Stomach (tissue), 9 donors: ENCODE measurements around the gene FAM163B. TPM values are rescaled to one million over a fixed set of nuclear protein-coding genes. Genes with fewer than 3 reads are reported as not detected.

ENCODE experiments used
- DNase-seq, 2 donors: peaks; one replicate each; pipeline versions ENCODE4 v3.0.0 to v3.0.0-alpha.2; 2013 to 2019
- H3K27ac ChIP-seq, 5 donors: fragments of 200-600 bp in 4 of 5; sonication (generic) in 4 of 5; one replicate each; pipeline ENCODE4 v1.5.1; 2013 to 2019; ENCODE audit warnings: mild to moderate bottlenecking in 1 of 5, moderate library complexity in 1 of 5
- H3K27me3 ChIP-seq, 3 donors: fragments of 200-600 bp; sonication (generic); one replicate each; pipeline ENCODE4 v1.5.1; 2017 to 2019; ENCODE audit warnings: mixed run types in 1 of 3
- H3K36me3 ChIP-seq, 4 donors: fragments of 200-600 bp; sonication (generic); 1 replicate in 3 of 4; 2 replicates in 1 of 4; pipeline ENCODE4 v1.5.1; 2016 to 2019
- H3K4me1 ChIP-seq, 4 donors: fragments of 200-600 bp; sonication (generic); one replicate each; pipeline ENCODE4 v1.5.1; 2016 to 2019
- H3K4me3 ChIP-seq, 4 donors: fragments of 200-600 bp; sonication (generic) in 3 of 4; one replicate each; pipeline ENCODE4 v1.5.1; 2016 to 2019; ENCODE audit warnings: mild to moderate bottlenecking in 1 of 4
- H3K9me3 ChIP-seq, 4 donors: fragments of 200-600 bp; sonication (generic); one replicate each; pipeline ENCODE4 v1.5.1; 2016 to 2019
- EP300 ChIP-seq: sonication (generic); formaldehyde crosslinking; IDR thresholded peaks from one replicate; pipeline ENCODE4 v1.6.1; 2017; ENCODE audit warnings: antibody characterized with exemption
- POLR2A ChIP-seq, 4 donors: fragments of 450-650 bp; IDR thresholded peaks; one replicate each; pipeline ENCODE4 v1.6.1; 2016; ENCODE audit warnings: antibody characterized with exemption in 4 of 4, control low read depth in 2 of 4, mild to moderate bottlenecking in 1 of 4, moderate library complexity in 1 of 4
- POLR2AphosphoS5 ChIP-seq, 3 donors: sonication (generic); formaldehyde crosslinking; IDR thresholded peaks; one replicate each; pipeline ENCODE4 v1.6.1; 2016; ENCODE audit warnings: antibody characterized with exemption in 3 of 3
- WGBS, 5 donors: extraction: QIAGEN DNeasy Blood & Tissue Kit in 3 of 5; methylation state at CpG; one replicate each; pipeline versions ENCODE4 v1.1.5 to v1.1.7; 2013 to 2018; 5-methylcytosine and 5-hydroxymethylcytosine counted together
- intact Hi-C: fragments of 100-400 bp; cut with DNase I; formaldehyde crosslinking; loops from one replicate; pipeline ENCODE4 v1.15.1; 2023; ENCODE audit warnings: low total_unique reads
- polyA plus RNA-seq, 3 donors: library from polyadenylated mRNA; stranded (reverse); fragments of 200-250 nt; gene quantifications; one replicate each; pipeline ENCODE4 v1.2.3, GENCODE V29; 2013
- total RNA-seq, 5 donors: library from RNA; depleted of rRNA; stranded (reverse); fragments of >200 nt; gene quantifications; one replicate each; pipeline versions ENCODE4 v1.1.0 to v1.2.3, GENCODE V29; 2014 to 2016
- TF ChIP-seq, protein P1 (sequence below), 7 experiments: fragments of 450-650 bp in 4 of 7; fragments of 200-600 bp in 3 of 7; sonication (generic) in 3 of 7; IDR thresholded peaks; one replicate each; pipeline ENCODE4 v1.5.1; 2016 to 2019; ENCODE audit warnings: antibody characterized with exemption in 7 of 7, control low read depth in 2 of 7, mild to moderate bottlenecking in 1 of 7
- donor health status: healthy with polysubstance abuse.
- donor health status: Bipolar disorder and iron deficiency.
- donor health status: healthy.

The FAM163B gene
- total and polyA plus RNA-seq, 8 donors: not detected

DNA sequence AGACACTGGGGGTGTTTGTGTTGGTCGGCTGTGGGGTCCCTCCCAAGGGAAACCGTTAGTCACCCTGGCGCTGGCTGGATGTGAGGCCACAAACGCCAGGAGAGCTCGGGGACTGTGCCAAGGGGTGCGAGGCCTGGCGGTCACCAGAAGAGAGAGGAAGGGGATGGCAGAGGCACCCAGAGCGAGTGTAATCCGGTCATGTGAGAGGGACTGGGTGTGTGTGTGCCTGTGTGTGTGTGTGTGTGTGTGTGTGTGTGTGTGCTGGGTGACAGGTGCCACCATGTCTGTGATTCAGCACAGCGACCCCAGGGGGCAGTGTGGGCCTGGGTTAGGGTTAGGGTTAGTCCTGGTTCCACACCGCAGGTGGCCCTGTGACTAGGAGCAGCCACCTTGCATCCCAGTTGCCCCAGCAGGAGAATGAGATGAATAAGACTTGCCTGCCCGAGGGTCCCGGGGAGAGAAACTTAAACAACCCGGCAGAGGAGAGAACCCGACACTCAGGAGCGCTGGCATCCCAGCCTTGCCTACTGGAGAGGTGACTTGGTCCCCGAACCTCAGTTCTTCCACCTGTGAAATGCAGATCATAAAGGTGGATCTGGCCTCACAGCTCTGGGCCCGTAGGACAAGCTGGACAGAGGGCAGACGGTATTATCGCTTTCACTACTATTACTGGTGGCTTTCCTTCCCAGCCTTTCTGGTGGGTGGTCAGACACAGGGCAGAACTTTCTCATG is 76.1 kb downstream of the FAM163B start:
- Histone ChIP-seq H3K9me3 (no peaks in the 10 kb centered on the region), H3K27me3 (peaks cover 0 to 61% (median 34%) of the 10 kb centered on the region in 3 donors), H3K4me3 (no peak overlapping the region), H3K36me3 (no peaks in the 10 kb centered on the region), H3K4me1 (peaks cover 12 to 39% (median 32%) of the 10 kb centered on the region in 4 donors), H3K27ac (no peak overlapping the region)
- intact Hi-C loops: loop anchor here (10.0 kb wide), 1 partner anchor 192 kb away; no protein-coding TSS in a partner anchor
- DNase-seq: peak; percentile 79 to 81
- WGBS, 5 donors: 41 to 62% (median 57%) methylated on average over 14 to 20 of the region's 20 CpGs
- TF ChIP-seq, protein P1, sequence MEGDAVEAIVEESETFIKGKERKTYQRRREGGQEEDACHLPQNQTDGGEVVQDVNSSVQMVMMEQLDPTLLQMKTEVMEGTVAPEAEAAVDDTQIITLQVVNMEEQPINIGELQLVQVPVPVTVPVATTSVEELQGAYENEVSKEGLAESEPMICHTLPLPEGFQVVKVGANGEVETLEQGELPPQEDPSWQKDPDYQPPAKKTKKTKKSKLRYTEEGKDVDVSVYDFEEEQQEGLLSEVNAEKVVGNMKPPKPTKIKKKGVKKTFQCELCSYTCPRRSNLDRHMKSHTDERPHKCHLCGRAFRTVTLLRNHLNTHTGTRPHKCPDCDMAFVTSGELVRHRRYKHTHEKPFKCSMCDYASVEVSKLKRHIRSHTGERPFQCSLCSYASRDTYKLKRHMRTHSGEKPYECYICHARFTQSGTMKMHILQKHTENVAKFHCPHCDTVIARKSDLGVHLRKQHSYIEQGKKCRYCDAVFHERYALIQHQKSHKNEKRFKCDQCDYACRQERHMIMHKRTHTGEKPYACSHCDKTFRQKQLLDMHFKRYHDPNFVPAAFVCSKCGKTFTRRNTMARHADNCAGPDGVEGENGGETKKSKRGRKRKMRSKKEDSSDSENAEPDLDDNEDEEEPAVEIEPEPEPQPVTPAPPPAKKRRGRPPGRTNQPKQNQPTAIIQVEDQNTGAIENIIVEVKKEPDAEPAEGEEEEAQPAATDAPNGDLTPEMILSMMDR (IDR thresholded peaks at IDR 0.05): peak in 5 of 7 experiments; percentile 29 to 79 (median 50)
- no peak for TF ChIP-seq POLR2AphosphoS5 (IDR thresholded peaks at IDR 0.05)

DNA sequence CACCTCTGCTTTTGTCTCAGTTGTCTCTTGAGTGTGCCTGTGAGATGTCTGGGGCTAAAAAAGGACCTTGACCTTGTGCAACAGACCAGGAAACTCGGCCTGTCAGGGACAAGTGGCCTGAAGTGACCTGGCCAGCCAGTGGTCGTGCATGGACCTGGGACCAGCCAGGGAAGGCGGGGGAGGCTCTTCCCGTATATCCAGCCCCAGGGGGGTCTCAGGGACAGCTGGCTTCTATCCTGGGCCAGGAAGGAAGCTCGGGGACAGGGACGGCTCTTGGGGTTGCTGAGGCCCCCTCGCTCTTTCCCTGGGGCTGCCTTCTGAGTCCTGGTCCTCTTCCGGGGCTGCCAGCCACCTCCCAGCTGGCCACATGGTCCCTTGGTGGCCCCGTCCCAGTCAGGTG is 77.9 kb downstream of the FAM163B start:
- intact Hi-C loops: loop anchor here (10.0 kb wide), 1 partner anchor 194 kb away; no protein-coding TSS in a partner anchor
- no peak overlapping the region for H3K27ac ChIP-seq
- TF ChIP-seq POLR2AphosphoS5 (IDR thresholded peaks at IDR 0.05): no peak
- TF ChIP-seq, protein P1 (IDR thresholded peaks at IDR 0.05): no peak
- no peak for TF ChIP-seq EP300
- TF ChIP-seq POLR2A (IDR thresholded peaks at IDR 0.05): no peak
- WGBS, 5 donors: 71 to 77% (median 74%) methylated on average over 9 of the region's 9 CpGs
- H3K27me3 ChIP-seq: peaks cover 0 to 65% (median 33%) of the 10 kb centered on the region in 3 donors
- H3K9me3 ChIP-seq: no peaks in the 10 kb centered on the region
- H3K4me1 ChIP-seq: peaks cover 21 to 54% (median 48%) of the 10 kb centered on the region in 4 donors
- no peak overlapping the region for H3K4me3 ChIP-seq
- no peaks in the 10 kb centered on the region for H3K36me3 ChIP-seq
- no peak for DNase-seq

DNA sequence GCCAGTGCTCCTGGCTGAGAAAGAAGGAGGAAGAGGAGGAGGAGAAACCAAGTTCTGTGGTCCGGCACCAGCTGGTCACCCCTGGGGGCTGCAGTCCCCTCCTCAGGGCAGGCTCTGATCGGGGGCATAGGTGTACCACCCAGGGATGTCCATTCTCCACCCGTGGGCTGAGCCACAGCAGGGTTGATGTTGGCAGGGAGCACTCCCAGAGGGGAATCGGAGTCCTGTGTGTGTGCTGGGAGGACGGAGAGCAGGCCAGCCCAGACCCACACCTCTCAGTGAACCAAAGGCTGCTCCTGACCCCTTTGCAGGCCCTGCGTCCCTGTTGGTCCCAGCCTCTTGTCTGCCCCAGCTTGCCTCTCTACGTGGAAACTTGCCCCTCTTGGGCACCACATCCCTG is 79.3 kb downstream of the FAM163B start:
- Histone ChIP-seq H3K4me3 (no peak overlapping the region), H3K9me3 (no peaks in the 10 kb centered on the region), H3K36me3 (no peaks in the 10 kb centered on the region), H3K27ac (no peak overlapping the region), H3K4me1 (peaks cover 20 to 47% (median 40%) of the 10 kb centered on the region in 4 donors), H3K27me3 (peaks cover 0 to 52% (median 22%) of the 10 kb centered on the region in 3 donors)
- DNase-seq: no peak
- 82 to 100% (median 87%) methylated on average over 5 to 7 of the region's 7 CpGs for WGBS, 5 donors
- TF ChIP-seq, protein P1 (IDR thresholded peaks at IDR 0.05): no peak
- TF ChIP-seq EP300 (no peak), POLR2A (IDR thresholded peaks at IDR 0.05) (no peak), POLR2AphosphoS5 (IDR thresholded peaks at IDR 0.05) (no peak)
- intact Hi-C loops: loop anchor here (10.0 kb wide), 1 partner anchor 195 kb away; no protein-coding TSS in a partner anchor

DNA sequence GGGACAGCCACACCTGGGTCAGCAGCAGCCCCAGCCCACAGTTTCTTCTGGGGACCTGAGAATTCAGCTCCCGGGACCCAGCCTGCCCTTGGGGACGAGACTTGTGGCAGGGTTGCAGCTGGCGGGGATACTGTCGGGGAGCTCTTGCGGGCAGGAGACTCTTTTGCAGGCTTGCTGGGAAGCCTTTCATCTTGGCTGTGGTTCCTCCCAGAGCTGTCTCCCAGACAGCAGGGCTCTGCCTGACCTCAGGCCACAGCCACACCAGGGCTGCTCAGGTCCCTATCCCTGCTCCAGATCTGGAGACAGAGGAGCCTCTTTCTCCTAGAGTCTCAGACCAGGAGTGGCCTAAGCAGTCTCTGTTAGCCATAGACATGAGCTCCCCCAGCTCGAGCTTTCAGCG is 79.7 kb downstream of the FAM163B start:
- H3K4me3 ChIP-seq: no peak overlapping the region
- no peaks in the 10 kb centered on the region for H3K36me3 ChIP-seq
- TF ChIP-seq EP300 (no peak), POLR2A (IDR thresholded peaks at IDR 0.05) (no peak), POLR2AphosphoS5 (IDR thresholded peaks at IDR 0.05) (no peak)
- TF ChIP-seq, protein P1 (IDR thresholded peaks at IDR 0.05): no peak
- H3K27ac ChIP-seq: no peak overlapping the region
- peaks cover 15 to 42% (median 36%) of the 10 kb centered on the region in 4 donors for H3K4me1 ChIP-seq
- intact Hi-C loops: no loop called here
- no peaks in the 10 kb centered on the region for H3K9me3 ChIP-seq
- no peak for DNase-seq
- 86 to 100% (median 92%) methylated on average over 4 to 7 of the region's 7 CpGs for WGBS, 5 donors
- H3K27me3 ChIP-seq: peaks cover 0 to 48% (median 18%) of the 10 kb centered on the region in 3 donors
